Stomach (tissue), 4 donors: ENCODE results near the gene WDR49.

ENCODE experiments used
- CTCF ChIP-seq, 7 experiments: fragments of 450-650 bp in 4 of 7; fragments of 200-600 bp in 3 of 7; sonication (generic) in 3 of 7; IDR thresholded peaks; one replicate each; pipeline ENCODE4 v1.5.1; 2016 to 2019; ENCODE audit warnings: antibody characterized with exemption in 7 of 7, control low read depth in 2 of 7, mild to moderate bottlenecking in 1 of 7
- POLR2A ChIP-seq, 4 donors: fragments of 450-650 bp; IDR thresholded peaks; one replicate each; pipeline ENCODE4 v1.6.1; 2016; ENCODE audit warnings: antibody characterized with exemption in 4 of 4, control low read depth in 2 of 4, mild to moderate bottlenecking in 1 of 4, moderate library complexity in 1 of 4

GRCh38 chr3:167691366-167691765 lies 37.6 kb upstream of the WDR49 start:
- TF ChIP-seq CTCF (IDR thresholded peaks at IDR 0.05) (no peak), POLR2A (IDR thresholded peaks at IDR 0.05) (no peak)
